Inflammatory macrophage treated with lipopolysaccharide for 1 hour (primary cell): ENCODE data around the gene MYO16.

ENCODE experiments used
- DNase-seq, 2 donors: peaks; one replicate each; pipeline ENCODE4 v3.0.0-alpha.2; 2020 to 2022

The MYO16 gene

DNA sequence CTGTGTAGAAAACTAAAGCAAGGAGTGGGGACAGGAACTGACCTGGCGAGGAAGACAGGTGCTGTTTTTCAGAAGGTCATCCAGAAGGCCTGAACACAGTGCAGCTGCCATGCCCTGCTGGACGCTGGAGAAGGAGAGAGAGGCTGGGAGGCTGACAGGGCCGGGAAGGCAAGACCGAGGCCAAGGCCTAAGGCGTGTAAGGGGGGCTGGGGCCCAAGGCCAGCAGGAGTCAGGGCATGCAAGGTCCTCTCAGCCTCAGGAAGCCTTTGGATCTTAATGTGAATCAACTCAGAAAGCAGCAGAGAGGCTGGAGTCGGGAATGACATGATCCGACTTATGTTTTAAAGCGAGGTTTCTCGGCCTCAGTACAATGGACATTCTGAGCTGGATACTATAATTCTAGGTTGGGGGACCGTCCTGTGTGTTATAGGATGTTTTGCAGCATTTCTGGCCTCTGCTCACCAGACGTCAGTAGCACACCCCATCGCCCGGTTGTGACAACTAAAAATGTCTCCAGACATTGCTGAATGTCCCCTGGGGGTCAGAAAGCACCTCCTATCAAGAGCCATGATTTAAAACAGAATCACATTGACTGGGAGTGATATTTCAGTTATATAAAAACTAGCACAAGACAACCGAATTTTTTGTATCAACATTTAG lies 530.4 kb downstream of the MYO16 start:
- DNase-seq: no peak

DNA sequence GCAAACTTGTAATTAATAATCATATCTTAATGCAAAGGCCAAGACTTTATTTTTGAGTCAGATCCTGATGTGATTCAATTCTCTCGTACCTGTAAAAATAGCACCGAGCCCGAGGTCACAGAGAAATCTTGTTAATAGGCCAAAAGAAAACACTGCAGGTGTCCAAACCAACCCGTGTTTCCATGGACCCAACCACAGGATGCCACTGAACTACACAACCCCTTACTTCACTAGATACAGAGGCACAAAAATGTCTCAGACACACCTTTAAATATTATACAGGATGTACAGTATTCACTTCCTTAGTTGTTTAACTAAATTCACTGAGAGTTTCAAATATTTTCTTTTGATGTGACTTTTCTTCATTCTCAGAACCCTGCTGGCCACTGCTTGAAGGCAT lies 530.9 kb downstream of the MYO16 start:
- DNase-seq: no peak

DNA sequence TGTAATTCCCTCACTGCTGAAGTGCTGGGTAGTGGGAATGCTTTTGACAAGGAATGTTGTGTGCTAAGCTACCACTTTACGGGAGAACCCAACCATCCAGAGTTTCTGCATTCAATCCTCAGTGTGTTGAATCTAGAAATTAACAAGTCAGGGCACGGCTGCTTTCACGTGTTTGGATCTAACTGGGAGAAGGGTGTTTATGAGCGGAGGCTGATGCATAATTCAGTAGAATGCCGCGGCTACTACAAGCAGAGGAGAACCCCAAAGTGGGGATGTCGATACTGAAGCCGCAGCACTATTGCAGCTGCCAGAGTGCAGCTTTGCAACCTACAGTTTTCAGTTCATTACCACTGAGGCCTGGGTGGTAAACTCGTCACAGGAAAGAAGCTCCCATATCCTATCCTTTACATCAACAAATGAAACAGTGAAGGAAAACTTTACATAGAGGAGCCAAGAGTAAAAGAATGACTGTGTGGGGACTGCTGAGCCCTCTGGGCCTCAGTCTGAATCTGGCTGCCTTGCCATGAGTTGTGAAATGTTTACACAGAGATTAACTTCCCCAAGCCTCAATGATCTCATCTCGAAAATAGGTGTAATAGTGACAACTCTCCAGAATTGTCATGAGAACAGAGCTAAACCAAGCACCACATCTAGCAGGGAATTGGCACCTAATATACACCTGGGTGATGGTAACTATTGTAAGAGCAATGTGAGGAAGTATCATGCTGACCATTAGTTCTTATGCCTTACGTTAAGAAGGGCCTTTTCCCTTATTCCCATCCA lies 531.7 kb downstream of the MYO16 start:
- DNase-seq: no peak

DNA sequence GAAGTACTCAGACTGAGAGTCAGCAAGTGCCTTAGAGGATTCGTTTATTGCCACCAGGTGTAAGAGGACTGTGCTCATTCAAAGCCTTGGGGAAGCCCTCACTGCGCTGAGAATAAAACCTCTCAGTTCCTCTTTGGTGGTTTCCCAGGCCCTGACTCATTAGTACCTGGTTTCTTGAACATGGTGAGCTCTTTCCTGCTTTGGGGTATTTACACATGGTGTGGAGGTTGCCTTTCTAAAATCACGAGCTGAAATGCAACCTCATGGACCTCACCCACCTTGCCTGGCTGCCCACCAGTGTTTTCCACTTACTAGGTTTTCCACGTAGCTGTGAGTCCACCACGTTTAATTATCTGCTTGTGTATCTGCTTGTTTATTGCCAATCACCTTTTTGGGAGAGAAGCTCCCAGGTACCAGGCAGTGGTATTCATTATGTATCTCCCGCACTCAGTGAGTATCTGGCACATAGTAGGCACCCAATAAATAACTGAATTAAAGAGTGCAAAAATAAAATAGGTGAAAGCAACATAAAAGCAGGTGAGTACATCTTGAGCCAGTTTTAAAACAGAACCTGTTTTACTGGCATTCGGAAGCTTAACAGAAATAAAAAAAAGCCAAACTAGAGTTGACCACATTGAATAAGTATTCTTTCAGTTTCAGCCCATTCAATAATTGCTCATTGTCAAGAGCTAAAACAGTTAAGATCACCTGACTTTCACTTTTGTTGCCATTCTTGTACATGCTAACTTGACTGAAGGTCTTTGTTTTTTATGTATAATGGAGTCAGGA lies 533.0 kb downstream of the MYO16 start:
- DNase-seq: peak; percentile 34 to 54

DNA sequence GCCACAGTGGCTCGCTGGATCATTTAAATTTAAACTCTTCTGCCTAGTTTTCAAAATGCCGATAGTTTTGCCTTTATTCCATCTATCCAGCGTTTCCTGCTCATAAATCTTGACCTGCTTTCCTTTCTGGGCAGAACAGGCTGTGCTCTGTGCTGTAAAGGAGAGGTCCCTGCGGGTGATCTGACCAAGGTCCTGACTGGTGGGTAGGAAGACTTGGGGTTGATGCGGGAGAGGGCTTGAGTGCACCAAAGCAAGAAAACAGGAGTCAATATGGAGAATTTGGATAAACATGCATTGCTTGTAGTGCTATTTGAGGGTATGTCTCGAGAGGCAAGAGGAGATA lies 533.6 kb downstream of the MYO16 start:
- DNase-seq: no peak

DNA sequence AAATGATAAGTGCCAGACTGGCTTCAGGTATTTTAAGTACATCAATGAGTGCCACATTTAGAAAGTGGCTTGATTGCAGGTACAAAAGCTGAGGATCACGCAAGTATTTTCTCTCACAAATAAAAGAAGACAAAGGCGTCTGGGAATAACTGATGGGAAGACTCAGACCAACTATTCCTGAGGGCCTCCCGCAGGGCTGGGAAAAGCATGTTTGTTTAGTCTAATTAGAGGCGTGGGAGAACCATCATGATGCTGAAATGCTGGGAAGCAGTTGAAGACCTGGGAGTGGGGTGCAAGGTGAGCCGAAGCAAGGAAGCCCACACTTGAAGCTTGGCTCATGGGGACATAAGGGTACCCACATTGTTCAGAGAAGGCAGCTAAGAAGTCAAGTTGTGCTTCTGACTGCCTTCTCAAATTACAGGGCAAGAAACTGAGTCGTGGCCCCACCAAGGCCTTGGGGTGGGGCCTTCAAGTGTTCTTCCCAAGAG lies 536.0 kb downstream of the MYO16 start:
- DNase-seq: no peak

DNA sequence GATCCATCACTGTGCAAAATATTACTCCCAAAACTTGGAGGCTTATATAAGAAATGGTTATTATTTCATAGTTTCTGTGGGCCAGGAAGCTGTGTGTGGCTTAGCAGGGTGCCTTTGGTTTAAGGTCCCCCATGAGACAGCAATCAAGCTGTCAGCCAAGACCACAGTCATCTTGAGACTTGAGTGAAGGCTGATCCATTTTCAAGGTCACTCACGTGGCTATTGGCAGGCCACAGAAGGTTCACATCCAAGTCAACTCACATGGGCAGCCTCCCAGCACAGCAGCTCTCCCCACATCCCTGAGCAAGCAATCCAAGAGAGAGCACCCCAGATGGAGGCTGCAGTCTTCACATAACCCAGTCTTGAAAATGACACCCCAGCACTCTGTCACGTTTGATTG lies 537.4 kb downstream of the MYO16 start:
- no peak for DNase-seq

DNA sequence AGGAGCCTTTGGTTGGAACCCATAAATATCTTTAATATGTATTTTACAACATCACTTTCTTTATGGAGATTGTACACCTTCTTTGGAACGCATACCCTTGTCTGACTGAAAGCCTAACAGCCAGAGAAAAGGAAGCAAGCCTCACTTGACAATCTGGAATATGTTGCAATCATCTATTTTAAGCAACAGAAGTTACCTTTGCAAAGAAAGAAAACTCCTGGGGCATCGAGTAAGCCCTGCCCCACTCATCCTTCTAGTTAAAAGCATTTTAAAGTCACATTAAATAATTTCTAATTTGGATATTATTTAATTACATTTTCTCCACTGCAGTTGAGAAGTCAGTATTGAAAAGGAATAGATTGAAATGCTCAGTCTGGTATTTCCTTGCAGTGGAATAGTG lies 542.7 kb downstream of the MYO16 start:
- no peak for DNase-seq

DNA sequence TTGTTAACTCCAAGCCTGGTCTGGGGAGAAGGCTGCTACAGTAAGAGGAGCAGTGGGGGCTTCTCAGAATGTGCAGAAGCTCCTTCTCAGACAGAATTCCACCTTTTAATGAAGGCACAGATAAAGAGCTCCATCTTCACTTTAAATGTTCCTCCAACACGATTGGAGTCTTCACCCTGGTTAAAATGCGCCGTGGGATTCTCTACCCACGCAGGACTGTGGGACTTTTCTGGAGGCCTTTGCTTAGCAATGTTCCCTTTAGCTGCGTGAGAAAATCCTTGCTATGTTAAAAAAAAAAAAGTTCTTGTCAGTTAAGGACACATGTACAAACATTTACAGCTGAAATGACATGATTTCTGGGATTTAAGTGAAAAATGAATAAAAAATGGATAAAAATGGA lies 546.3 kb downstream of the MYO16 start:
- no peak for DNase-seq

DNA sequence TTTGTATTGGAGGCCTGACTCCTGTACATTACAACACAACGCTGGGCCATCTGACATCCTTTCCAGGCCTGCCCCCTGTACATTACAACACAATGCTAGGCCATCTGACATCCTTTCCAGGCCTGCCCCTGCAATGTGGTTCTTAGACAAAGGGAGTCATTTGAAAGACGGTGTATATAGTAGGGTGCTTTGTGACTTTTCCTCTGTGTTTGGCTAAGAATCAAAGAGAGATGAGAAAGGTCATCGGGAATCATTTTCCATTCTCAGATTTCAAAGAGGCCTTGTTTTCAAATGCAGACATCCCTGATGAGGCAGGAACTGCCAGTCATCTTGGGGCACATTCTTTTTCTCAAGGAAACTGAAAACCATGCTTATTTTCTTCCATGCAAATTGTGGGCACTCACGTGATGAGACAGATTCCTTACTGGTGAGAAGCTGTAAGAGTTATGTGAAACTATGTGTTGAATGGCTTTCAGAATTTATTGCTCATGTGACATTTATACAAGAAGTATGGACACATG lies 551.6 kb downstream of the MYO16 start:
- DNase-seq: no peak

DNA sequence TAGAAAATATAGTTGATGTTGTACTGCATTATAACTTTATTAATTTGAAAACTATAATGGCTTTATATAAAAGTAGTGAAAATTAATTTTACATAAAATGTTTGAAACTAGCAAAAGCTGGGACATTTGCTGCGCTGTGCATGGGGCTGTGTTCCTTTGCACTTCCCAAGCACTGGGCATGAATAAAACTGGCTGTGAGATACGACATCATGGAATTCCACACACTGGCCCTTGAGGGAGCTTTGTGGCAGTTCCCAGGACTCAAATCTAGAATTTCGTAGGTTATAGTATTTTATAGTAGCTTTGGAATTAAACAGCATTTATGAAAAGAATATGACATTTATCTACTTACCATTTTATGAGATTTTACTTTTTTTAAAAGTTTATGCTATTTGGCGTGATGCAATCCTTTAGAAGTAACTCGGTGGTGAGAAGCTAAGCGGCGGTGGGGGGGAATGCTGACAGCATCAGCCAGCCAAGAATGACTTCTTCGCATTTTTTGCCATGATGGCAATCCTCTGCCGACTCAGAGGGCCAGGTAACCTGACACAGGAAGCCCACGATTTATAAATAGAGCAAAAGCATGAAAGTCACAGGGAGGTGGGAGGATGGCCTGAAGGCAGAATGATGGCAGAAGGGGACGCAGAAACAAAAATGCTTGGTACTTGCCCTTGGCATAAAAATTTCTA lies 553.5 kb downstream of the MYO16 start:
- DNase-seq: no peak

DNA sequence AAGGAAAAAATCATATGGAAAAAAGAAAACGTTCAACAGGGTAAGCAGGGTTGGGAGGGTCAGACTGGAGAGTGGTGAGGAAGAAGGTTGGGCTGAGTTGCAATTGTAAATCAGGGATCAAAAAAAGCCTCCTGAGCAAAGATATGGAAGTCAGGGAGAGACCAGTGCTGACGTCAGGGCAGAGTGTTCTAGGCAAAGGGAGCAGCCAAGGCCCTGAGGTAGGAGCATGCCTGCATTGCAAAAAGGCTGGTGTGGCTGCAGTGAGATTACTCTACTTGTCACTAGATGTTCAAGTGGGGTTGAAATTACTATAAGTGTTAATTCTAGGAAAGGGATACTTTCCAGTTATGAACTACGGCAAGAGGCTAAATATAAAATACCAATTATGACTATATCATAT lies 562.0 kb downstream of the MYO16 start:
- no peak for DNase-seq

DNA sequence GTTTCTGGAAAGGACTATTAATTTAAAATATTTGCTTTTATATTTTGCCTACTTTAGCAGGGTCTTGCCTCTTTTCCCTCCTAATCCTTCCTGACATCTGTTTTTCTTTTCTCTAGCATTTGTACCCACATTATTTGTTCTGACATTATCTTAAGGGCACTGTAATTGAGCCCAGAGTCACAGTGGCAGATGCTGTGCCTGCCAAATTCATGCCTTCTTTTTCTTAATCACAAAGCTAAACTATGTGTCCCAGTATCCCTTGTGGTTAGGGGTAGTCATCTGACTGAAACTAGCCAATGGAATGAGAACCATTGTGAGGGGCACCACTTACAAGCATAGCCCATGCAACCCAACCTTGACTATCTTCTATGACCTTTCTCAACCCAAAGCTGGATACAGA lies 562.9 kb downstream of the MYO16 start:
- DNase-seq: no peak

DNA sequence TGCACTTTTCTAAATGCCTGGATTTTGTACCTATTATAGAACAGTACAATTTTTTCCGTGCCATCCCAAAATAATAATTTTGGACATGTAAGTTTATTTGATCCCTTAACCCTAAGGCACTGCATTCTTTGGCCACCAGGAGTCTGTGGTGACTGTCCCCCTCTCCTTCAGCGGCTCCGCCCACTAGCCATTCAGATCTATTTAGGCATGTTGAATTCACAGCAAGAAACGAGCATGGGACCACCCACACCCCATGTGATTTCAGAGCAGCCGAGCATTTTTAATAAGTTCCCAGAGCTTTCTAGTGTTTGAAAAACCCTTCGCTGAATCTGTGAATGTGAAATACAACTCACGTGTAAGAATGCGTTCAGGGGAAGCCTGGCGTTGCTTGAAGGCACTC lies 567.5 kb downstream of the MYO16 start:
- DNase-seq: peak in 1 of 2 donors; percentile 12

DNA sequence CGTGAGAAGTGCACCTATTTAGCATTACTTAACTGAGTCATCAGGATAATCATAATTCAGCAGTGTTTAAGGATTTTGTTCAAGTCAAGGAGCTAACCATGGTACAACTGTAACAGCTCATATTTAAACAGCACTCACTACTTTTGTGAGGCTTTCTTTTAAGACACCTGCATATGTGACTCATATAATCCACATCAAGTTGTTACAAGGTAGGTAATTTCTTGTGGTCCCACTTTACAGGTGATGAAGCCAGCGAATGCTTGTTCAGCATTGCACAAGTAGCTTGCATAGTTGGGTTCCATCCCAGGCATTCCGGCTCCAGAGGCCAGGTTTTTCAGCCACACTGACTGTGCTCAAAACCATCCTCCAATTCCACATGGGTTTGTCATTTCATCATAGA lies 569.2 kb downstream of the MYO16 start:
- DNase-seq: no peak

DNA sequence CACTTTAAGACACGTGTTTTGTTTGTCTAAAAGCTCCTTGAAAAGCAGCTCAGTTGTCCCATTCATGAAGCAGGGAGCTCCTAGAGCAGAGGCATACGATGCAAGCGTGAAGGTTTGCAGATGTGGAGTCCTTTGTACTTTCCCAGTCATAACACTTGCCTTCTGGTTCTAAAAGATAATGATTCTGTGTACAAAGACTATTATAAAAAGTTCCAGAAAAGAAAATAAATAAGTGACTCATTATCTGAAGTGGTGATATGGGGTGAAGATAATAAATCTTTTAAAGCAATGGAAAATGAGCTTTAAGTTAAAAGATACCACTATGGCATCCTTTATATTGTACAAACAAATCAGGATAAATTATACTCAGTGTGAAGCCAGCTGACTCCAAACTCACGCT lies 569.9 kb downstream of the MYO16 start:
- DNase-seq: no peak

DNA sequence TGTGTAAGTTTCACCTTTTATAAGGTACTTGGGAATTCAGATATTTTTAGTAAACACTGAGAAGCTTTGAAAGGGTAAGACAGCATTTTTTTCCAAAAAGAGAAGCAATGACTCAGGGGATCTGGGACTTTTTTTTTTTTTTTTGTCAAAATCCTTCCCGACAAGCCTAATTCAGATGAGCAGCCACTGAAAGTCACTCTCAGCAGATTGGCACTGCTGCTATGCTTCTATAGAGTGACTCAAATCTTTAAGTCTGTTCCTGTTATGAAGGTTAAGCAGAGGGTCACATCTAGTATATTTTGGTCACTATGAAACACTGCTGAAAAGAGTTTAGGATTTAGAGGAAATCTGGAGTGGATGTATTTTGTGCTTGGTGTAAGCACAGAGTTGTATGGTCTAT lies 571.1 kb downstream of the MYO16 start:
- DNase-seq: no peak

DNA sequence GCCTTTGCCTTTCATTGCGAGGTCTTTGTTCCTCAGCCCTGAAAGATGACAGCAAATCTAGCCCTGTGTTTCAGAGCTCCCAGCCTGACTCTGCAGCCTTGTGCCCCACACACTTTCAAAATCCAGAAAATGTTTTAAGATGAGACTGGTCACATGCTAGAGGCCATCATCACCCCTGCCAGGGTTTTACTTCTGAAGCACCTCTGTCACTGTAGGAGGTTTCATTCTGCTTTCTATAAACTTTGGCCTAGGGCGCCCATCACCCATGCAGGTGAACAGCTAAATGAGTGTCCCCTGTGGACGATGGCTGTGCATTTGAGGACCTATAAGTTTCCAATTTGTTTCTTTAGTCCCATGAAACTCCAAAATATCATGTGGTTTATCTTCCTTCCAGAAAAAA lies 574.2 kb downstream of the MYO16 start:
- no peak for DNase-seq

DNA sequence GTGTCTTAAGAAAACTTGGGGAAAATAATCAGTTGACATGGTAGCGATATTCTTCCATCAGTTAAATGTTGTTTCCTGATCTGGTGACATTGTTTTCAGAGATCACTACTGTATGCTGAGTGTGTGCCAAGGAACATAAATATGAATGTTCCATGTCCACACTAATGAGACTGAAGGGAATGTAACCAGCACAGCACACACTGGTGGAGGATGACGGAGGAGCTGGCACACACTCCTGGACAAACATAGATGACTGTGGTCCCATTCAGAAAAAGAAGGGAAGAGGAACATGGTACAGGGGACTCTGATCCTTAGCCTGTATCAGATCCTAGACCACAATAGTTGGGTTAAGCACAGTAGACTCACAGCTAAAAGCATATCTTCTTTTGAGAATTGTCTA lies 574.8 kb downstream of the MYO16 start:
- DNase-seq: no peak

DNA sequence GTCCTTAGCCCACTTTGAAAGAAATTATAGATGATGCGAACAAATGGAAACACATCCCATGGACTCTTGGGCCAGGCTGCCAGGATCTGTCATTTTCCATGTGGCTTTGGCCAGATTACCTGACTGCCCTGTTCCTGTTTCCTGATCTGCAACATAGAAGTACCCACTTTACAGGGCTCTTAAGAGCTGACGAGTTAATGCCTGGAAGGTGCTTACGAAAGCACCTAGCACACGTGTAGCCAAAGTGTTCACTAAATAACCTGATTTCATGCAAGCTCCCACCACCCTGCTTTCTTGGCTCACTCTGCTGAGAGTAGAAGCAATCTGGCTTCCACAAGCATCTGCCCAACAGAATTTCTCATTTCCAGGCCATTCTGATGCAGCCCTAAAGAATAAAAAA lies 575.2 kb downstream of the MYO16 start:
- DNase-seq: no peak

DNA sequence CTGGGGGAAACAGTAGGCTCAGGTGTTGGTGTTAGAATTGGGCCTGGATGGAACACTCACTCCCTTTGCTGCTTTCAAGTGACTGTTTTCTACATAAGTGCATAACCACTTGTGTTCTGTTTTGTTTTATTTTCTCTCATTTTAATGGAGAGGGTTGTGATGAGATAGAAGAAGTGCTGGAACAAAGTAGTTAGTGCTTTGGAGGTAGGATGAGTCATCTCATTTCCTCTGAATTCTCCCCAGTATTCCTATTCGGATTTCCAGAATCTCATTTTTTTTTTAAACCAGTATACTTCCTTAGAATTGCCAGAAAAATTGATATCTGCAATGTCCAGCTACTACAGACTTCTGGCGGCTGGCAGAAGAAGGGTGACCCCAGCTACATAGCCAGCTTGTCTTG lies 575.9 kb downstream of the MYO16 start:
- no peak for DNase-seq

DNA sequence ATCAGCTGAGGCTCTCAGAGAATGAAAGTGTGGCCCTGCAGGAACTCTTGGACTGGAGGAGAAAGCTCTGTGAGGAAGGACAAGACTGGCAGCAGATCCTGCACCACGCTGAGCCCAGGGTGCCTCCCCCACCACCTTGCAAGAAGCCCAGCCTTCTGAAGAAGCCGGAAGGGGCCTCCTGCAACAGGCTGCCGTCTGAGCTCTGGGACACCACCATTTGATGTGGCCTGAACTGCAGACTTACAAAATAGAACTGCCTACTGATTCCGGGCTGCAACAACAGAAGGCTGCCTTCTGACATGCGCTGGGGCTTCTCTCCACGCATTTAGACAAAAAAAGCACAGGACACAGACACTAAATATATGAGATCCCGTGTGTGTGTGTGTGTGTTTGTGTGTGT lies 577.2 kb downstream of the MYO16 start:
- no peak for DNase-seq

DNA sequence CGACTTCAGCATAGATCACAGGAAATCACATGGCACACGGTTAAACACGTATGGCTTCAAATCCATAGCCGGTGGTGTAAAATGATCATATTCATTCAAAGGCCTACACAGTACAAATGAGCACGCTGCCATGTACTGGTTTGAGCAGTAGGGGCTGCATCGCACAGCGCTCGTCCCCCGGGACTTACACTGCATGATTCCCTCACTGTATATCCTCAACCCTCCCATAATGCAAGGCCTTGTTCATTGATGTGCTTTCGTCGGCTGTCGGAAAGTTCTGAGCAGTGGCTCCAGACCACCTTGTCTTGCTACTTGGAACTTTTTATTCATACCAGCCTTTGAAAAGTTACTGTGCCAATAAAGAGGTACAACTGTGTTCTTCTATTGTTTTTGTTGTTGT lies 578.2 kb downstream of the MYO16 start:
- DNase-seq: no peak
